ENCODE measurements around the gene GTF3C1. TPM values are rescaled to one million over a fixed set of nuclear protein-coding genes. Genes with fewer than 3 reads are reported as not detected.

The GTF3C1 gene
- total RNA-seq, 4 donors from 2014 or later, result 118 to 257 (median 156) TPM

DNA sequence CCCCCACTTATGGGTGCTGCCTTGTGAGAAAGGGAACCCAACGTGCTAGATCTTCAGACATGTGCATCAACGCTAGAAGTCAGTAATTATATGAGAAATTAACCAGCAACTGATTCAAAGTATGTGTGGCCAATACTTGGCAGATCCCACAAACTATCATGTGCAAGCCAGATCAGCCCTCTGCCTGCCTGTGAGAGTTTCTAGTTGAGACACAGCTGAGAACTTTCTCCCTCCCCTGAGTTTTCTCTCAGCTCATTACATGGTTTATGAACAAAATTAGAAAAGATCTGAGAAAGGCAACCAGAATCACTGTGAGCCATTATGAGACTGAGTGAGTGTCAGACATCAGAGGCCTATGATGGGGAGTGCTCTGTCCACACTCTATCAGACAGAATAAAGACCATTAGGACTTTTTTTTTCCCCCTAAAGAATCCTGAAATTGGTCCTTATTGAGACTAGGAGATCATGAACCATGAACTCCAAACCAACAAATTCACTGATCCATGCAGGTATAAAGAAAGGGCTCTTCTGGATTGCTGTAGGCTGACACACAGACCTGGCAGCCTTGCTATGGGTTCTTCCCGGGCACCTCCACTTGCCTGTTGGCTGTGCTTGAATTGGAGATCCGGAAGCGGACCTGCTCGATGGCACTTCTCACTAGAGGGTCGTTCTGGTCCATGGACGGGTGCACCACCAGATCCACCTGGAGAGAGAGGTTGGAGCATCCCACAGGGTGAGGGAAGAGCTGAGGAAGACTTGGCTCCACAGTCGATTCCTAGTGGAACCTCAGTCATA is 51.5 kb downstream of the GTF3C1 start:
- TF ChIP-seq, protein P1, sequence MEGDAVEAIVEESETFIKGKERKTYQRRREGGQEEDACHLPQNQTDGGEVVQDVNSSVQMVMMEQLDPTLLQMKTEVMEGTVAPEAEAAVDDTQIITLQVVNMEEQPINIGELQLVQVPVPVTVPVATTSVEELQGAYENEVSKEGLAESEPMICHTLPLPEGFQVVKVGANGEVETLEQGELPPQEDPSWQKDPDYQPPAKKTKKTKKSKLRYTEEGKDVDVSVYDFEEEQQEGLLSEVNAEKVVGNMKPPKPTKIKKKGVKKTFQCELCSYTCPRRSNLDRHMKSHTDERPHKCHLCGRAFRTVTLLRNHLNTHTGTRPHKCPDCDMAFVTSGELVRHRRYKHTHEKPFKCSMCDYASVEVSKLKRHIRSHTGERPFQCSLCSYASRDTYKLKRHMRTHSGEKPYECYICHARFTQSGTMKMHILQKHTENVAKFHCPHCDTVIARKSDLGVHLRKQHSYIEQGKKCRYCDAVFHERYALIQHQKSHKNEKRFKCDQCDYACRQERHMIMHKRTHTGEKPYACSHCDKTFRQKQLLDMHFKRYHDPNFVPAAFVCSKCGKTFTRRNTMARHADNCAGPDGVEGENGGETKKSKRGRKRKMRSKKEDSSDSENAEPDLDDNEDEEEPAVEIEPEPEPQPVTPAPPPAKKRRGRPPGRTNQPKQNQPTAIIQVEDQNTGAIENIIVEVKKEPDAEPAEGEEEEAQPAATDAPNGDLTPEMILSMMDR (IDR thresholded peaks at IDR 0.05), result no peak
- no peak for TF ChIP-seq POLR2A (IDR thresholded peaks at IDR 0.05)
- no peak for DNase-seq (ENCODE audit: low spot score in 2 of 2)
- no peak overlapping the region for H3K4me3 ChIP-seq (ENCODE audit: low read depth, poor library complexity, severe bottlenecking)
- intact Hi-C loops (cut with DNase I; ENCODE audit: low total_unique reads), result no loop called here
- 80 to 88% methylated on average over 9 of the region's 9 CpGs for WGBS, 2 donors

DNA sequence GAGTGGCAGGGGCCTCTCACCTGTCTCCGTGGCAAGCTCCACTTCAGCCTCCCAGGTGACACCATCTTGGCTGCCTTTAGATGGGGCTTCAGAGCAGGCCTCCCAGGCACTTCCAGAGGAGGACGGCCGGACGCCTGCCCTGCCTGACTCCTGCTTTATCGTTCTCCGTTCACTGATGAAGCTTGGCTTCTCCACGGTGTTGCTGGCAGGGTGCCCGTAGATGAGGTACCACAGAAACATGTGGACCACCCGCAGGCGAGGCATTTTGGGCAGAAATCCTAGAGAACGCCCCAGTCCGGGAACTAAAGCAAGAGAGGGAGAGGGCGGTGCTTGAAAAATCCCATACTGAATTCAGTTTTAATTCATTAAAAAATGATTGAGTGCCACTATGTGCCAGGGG is 54.5 kb downstream of the GTF3C1 start:
- no peak for TF ChIP-seq POLR2A (IDR thresholded peaks at IDR 0.05)
- TF ChIP-seq, protein P1 (IDR thresholded peaks at IDR 0.05), result no peak
- no peak overlapping the region for H3K4me3 ChIP-seq (ENCODE audit: low read depth, poor library complexity, severe bottlenecking)
- intact Hi-C loops (cut with DNase I; ENCODE audit: low total_unique reads), result no loop called here
- 60 to 73% methylated on average over 13 of the region's 13 CpGs for WGBS, 2 donors
- no peak for DNase-seq (ENCODE audit: low spot score in 2 of 2)

DNA sequence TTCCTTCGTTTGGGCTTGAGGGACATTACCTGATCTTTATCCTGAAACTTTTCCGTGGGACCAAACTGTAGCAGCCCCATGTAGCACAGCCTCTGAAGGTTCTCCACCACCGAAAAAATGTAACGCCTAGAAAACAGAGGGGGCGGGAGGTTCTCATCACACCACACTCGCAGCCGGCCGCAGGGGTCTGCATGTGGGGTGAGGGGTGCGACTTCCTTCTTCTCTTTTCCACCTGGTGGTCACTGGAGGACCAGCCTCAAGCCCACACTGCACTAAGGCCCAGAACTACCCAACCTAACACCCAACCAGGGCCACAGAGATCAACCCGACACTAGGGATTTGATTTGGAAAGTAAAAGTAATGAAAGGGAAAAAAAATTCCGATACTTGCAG is 57.1 kb downstream of the GTF3C1 start:
- no peak overlapping the region for H3K4me3 ChIP-seq (ENCODE audit: low read depth, poor library complexity, severe bottlenecking)
- no peak for DNase-seq (ENCODE audit: low spot score in 2 of 2)
- TF ChIP-seq, protein P1 (IDR thresholded peaks at IDR 0.05), result no peak
- TF ChIP-seq POLR2A (IDR thresholded peaks at IDR 0.05), result no peak
- WGBS, 2 donors, result 90 to 93% methylated on average over 11 of the region's 11 CpGs
- intact Hi-C loops (cut with DNase I; ENCODE audit: low total_unique reads), result no loop called here

DNA sequence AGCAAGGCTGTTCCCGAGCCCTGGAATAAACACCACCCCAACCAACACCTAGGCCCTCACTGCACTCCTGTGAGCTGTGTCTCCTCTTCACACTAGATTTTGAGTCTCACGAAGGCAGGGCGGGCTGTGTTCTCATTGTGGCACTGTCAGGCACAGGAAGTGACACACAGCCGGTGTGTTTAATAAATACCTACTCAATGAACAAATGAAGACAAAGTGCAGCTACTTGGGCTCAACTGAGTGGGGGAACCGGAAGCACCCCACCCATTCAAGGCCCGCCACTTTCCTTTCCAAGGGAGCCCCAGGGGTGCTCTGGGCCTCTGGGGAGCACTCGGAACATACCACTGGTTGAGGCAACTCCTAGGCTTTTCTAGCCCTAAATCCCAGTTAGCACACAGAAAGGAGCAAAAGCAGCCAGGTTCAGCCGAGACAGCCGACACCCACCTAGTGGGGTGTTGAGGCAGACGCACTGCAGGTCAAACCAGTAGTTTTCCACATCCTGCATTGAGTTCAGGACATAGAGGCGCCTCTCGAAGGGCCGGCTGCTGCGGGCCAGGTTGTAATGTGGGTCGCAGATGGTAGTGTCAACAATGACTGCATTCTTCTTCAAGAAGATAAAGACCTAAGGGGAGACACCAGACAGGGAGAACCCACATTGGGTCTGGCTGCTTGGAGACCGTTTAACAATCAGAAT is 57.7 kb downstream of the GTF3C1 start:
- no peak overlapping the region for H3K4me3 ChIP-seq (ENCODE audit: low read depth, poor library complexity, severe bottlenecking)
- 77 to 89% methylated on average over 16 of the region's 16 CpGs for WGBS, 2 donors
- intact Hi-C loops (cut with DNase I; ENCODE audit: low total_unique reads), result no loop called here
- no peak for DNase-seq (ENCODE audit: low spot score in 2 of 2)
- TF ChIP-seq POLR2A (IDR thresholded peaks at IDR 0.05), result no peak
- TF ChIP-seq, protein P1 (IDR thresholded peaks at IDR 0.05), result no peak

DNA sequence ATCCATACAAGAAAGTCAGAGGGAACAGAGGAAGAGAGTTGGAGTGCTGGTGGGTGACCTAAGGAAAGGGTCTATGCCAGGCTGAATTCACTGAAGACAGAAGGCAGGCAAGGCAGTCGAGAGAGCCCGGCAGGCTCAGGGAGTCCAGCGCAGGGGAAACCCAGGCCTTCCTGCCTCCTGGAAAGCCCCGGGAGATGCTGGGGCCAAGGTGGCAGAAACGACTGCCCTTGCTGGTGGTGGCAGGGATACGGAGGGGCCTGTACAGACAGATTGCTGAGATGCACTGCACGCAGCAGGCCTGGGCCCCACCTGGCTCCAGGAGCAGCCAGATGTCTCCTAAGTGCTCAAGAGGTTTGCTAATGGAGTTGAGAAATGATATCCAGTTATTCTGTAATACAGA is 59.8 kb downstream of the GTF3C1 start:
- WGBS, 2 donors, result 90 to 91% methylated on average over 7 of the region's 7 CpGs
- intact Hi-C loops (cut with DNase I; ENCODE audit: low total_unique reads), result no loop called here
- TF ChIP-seq, protein P1 (IDR thresholded peaks at IDR 0.05), result no peak
- no peak for TF ChIP-seq POLR2A (IDR thresholded peaks at IDR 0.05)
- DNase-seq (ENCODE audit: low spot score in 2 of 2), result no peak
- no peak overlapping the region for H3K4me3 ChIP-seq (ENCODE audit: low read depth, poor library complexity, severe bottlenecking)
